ENCODE results near the gene UTY. TPM values are rescaled to one million over a fixed set of nuclear protein-coding genes. Genes with fewer than 3 reads are reported as not detected.

Gene UTY
- total RNA-seq, 6 experiments from 2014 or later: 10.0 TPM; not detected in 5

GRCh38 chrY:13363641-13364040 lies 116.2 kb downstream of the UTY start:
- DNase-seq (no peak), ATAC-seq (peak in 1 of 4 donors; percentile 73)
- Histone ChIP-seq H3K27me3 (no peaks in the 10 kb centered on the region), H3K4me1 (no peaks in the 10 kb centered on the region), H3K4me3 (no peak overlapping the region), H3K9me3 (no peaks in the 10 kb centered on the region), H3K36me3 (no peaks in the 10 kb centered on the region), H3K27ac (no peak overlapping the region)
- WGBS (ENCODE audit: insufficient coverage, low coverage, low lambda C conversion rate, missing lambda C conversion rate): no CpG with 5 or more reads among the region's 2 CpGs
- TF ChIP-seq POLR2A (IDR thresholded peaks at IDR 0.05) (no peak), CTCF (IDR thresholded peaks at IDR 0.05) (no peak)
- intact Hi-C loops (cut with DNase I): no loop called here

DNA sequence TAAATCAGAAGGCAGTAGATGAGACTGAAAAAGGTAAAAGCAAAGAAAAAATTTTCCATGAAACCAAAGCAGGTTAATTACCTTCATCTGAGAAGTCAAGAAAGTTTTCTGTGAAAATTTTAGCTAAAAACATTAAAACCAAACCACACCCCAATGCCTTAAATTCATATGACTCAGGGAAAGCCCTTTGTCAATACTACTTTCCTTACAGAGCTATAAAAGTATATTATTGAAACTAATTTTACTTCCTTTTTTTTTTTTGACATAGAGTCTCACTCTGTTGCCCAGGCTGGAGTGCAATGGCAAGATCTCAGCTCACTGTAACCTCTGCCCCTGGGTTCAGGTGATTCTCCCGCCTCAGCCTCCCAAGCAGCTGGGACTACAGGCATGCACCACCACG lies 117.2 kb downstream of the UTY start:
- Histone ChIP-seq H3K36me3 (no peaks in the 10 kb centered on the region), H3K27ac (no peak overlapping the region), H3K4me3 (no peak overlapping the region), H3K4me1 (no peaks in the 10 kb centered on the region), H3K27me3 (no peaks in the 10 kb centered on the region), H3K9me3 (no peaks in the 10 kb centered on the region)
- TF ChIP-seq POLR2A (IDR thresholded peaks at IDR 0.05): no peak
- TF ChIP-seq CTCF (IDR thresholded peaks at IDR 0.05): no peak
- no CpG with 5 or more reads among the region's 2 CpGs for WGBS (ENCODE audit: insufficient coverage, low coverage, low lambda C conversion rate, missing lambda C conversion rate)
- DNase-seq (no peak), ATAC-seq (no peak)
- intact Hi-C loops (cut with DNase I): no loop called here

DNA sequence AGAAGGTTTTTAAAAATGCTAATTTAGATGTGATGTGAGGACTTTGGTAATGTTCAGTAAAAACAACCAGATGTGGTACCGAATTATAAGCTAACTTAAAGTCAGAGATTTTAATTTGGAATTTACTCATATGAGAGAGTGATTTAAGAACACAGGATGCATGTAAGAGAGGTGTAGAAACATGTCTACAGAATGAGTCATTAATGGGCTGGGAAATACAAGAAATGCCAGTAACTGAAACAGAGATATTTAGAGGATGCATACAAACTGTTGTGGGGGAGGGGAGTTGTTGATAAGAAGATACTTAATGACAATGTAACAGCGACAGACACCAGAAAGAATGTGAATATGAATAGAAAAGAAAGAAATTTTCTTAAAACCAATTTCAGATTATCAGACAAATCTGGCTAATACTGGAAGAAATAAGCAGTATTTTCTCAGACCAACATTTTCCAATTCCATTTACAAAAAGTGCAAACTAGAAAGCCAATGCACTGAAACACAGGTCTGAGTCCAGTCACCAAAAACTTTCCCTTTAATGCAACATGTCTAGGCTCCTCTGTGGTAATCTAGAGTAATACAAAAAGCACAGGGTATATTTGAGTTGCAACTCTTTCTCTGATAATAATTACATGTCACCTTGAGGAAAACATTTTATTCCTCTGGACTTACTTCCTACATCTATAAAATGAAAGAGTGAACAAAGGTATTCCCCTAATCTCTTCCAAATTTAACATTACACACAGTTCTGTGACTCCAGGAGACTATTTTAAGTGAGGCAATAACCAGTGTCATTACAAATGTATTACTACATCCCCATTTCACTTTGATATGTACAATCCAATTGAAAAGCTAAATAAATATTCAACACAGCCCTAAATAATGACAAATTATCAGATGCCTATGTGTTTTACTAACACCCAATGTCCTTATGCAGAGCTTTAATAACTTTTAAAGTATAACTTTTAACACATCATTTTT lies 117.9 kb downstream of the UTY start:
- no peaks in the 10 kb centered on the region for H3K4me1 ChIP-seq
- H3K36me3 ChIP-seq: no peaks in the 10 kb centered on the region
- TF ChIP-seq CTCF (IDR thresholded peaks at IDR 0.05): no peak
- TF ChIP-seq POLR2A (IDR thresholded peaks at IDR 0.05): no peak
- no peak overlapping the region for H3K27ac ChIP-seq
- H3K4me3 ChIP-seq: no peak overlapping the region
- no CpG with 5 or more reads among the region's 2 CpGs for WGBS (ENCODE audit: insufficient coverage, low coverage, low lambda C conversion rate, missing lambda C conversion rate)
- ATAC-seq (peak in 1 of 4 donors; percentile 41), DNase-seq (no peak)
- H3K9me3 ChIP-seq: no peaks in the 10 kb centered on the region
- H3K27me3 ChIP-seq: no peaks in the 10 kb centered on the region
- intact Hi-C loops (cut with DNase I): no loop called here

DNA sequence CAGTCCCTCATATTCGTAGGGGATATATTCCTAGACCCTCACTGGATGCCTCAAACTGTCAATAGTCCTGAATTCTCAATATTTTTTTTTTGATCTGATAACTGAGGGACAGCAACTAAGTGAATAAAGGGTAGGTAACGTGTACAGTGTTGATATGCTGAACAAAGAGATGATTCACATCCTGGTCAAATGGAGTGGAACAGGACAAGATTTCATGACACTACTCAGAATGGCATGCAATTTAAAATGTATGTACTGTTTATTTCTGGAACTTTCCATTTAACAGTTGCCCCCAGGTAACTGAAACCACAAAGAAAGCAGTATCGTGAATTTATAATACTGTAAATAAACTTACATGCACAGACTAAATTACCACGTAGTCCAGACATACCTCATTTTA lies 128.4 kb downstream of the UTY start:
- H3K36me3 ChIP-seq: no peaks in the 10 kb centered on the region
- intact Hi-C loops (cut with DNase I): no loop called here
- DNase-seq: no peak
- TF ChIP-seq CTCF (IDR thresholded peaks at IDR 0.05): no peak
- no peak for TF ChIP-seq POLR2A (IDR thresholded peaks at IDR 0.05)
- WGBS (ENCODE audit: insufficient coverage, low coverage, low lambda C conversion rate, missing lambda C conversion rate): no CpG with 5 or more reads among the region's 4 CpGs
- no peaks in the 10 kb centered on the region for H3K27me3 ChIP-seq
- no peaks in the 10 kb centered on the region for H3K9me3 ChIP-seq
- H3K4me1 ChIP-seq: no peaks in the 10 kb centered on the region
- H3K4me3 ChIP-seq: no peak overlapping the region
- H3K27ac ChIP-seq: no peak overlapping the region
- ATAC-seq: no peak

Measured in right lobe of liver (tissue), 6 donors.